B cell (primary cell): ENCODE measurements around the gene PARD6A. TPM values are rescaled to one million over a fixed set of nuclear protein-coding genes. Genes with fewer than 3 reads are reported as not detected.

Experiments used
- ATAC-seq: fragments of 200-7000 bp; cut with Tn5 transposase; one replicate; pipeline ENCODE4 v1.10.0; 2021; ENCODE audit warnings: low read depth, mild to moderate bottlenecking, moderate number of reproducible peaks, moderate library complexity
- CTCF ChIA-PET: fragments of 350-600 bp; sonication (Branson Sonifier 250); formaldehyde crosslinking; loops from one replicate; lab custom pipeline; 2021; ENCODE audit warnings: antibody characterized with exemption, inconsistent platforms; lab: Charles Lee
- POLR2A ChIA-PET: fragments of 350-600 bp; sonication (Branson Sonifier 250); formaldehyde crosslinking; loops from one replicate; lab custom pipeline; 2021; ENCODE audit warnings: antibody characterized with exemption; lab: Charles Lee
- DNase-seq: peaks from one replicate; pipeline ENCODE4 v3.0.0; 2013
- H2AFZ ChIP-seq: 2 replicates; pipeline ENCODE4 v1.6.1; 2012; ENCODE audit warnings: mild to moderate bottlenecking, low read depth, low read length; ENCODE audit not compliant: insufficient read depth, poor library complexity, severe bottlenecking
- H3K27ac ChIP-seq, 2 donors: 1 replicate in 1 of 2; 2 replicates in 1 of 2; pipeline ENCODE4 v1.5.1; 2012 to 2013; ENCODE audit warnings: low read length in 2 of 2, mild to moderate bottlenecking in 2 of 2, moderate library complexity in 1 of 2
- H3K27me3 ChIP-seq, 4 experiments: fragments of 200-600 bp in 1 of 4; sonication (generic) in 1 of 4; replicated peaks in 1 of 4; 1 replicate in 2 of 4; 2 replicates in 2 of 4; pipeline versions ENCODE4 v1.6.1 to v1.7.0; 2013 to 2016; ENCODE audit warnings: low read length in 3 of 4, mild to moderate bottlenecking in 2 of 4, mixed read lengths in 1 of 4, moderate library complexity in 1 of 4; ENCODE audit not compliant: insufficient read depth in 4 of 4, control insufficient read depth in 3 of 4; ENCODE audit errors: control extremely low read depth in 1 of 4
- H3K36me3 ChIP-seq, 2 experiments: replicated peaks in 1 of 2; 1 replicate in 1 of 2; 2 replicates in 1 of 2; pipeline versions ENCODE4 v1.6.1 to v1.7.1; 2013; ENCODE audit warnings: low read length in 1 of 2; ENCODE audit not compliant: insufficient read depth in 2 of 2, control insufficient read depth in 1 of 2; ENCODE audit errors: control extremely low read depth in 1 of 2, extremely low read depth in 1 of 2
- H3K4me1 ChIP-seq, 2 donors: fragments of 200-600 bp in 1 of 2; sonication (generic) in 1 of 2; 1 replicate in 1 of 2; 2 replicates in 1 of 2; pipeline versions ENCODE4 v1.5.1 to v1.6.1; 2013 to 2017; ENCODE audit warnings: low read length in 2 of 2; ENCODE audit not compliant: control insufficient read depth in 2 of 2, insufficient read depth in 2 of 2
- H3K4me2 ChIP-seq: replicated peaks from 2 replicates; pipeline ENCODE3; 2012; ENCODE audit warnings: mild to moderate bottlenecking, low read depth, low read length; ENCODE audit not compliant: poor library complexity, severe bottlenecking
- H3K4me3 ChIP-seq, 5 experiments: fragments of 200-600 bp in 1 of 5; sonication (generic) in 1 of 5; 1 replicate in 3 of 5; 2 replicates in 2 of 5; pipeline versions ENCODE4 v1.5.1 to v1.7.0; 2011 to 2016; ENCODE audit warnings: low read length in 4 of 5, mild to moderate bottlenecking in 4 of 5, low read depth in 2 of 5, control low read depth in 1 of 5, moderate library complexity in 1 of 5; ENCODE audit not compliant: insufficient read depth in 1 of 5; ENCODE audit errors: control extremely low read depth in 1 of 5, extremely low read depth in 1 of 5
- H3K79me2 ChIP-seq: fragments of 200-600 bp; sonication (generic); one replicate; pipeline ENCODE4 v1.6.0; 2016; ENCODE audit warnings: low read length; ENCODE audit not compliant: control insufficient read depth, insufficient read depth
- H3K9ac ChIP-seq: fragments of 200-600 bp; sonication (generic); 2 replicates; pipeline ENCODE4 v1.6.1; 2017; ENCODE audit warnings: mild to moderate bottlenecking, low read length, moderate library complexity
- H3K9me3 ChIP-seq, 3 donors: one replicate each; pipeline versions ENCODE4 v1.6.1 to v1.7.1; 2013; ENCODE audit warnings: low read length in 2 of 3; ENCODE audit not compliant: control insufficient read depth in 2 of 3, insufficient read depth in 1 of 3; ENCODE audit errors: control extremely low read depth in 1 of 3
- H4K20me1 ChIP-seq: 2 replicates; pipeline ENCODE4 v1.6.0; 2012; ENCODE audit warnings: mild to moderate bottlenecking, low read length; ENCODE audit not compliant: insufficient read depth, control insufficient read depth, poor library complexity, severe bottlenecking
- H3K27ac Mint-ChIP-seq: one replicate; pipeline ENCODE4 v1.8.0; 2021; ENCODE audit warnings: mixed read lengths
- H3K27me3 Mint-ChIP-seq: one replicate; pipeline ENCODE4 v1.8.0; 2021; ENCODE audit warnings: mixed read lengths
- H3K4me1 Mint-ChIP-seq: one replicate; pipeline ENCODE4 v1.8.0; 2021; ENCODE audit warnings: mixed read lengths
- H3K4me3 Mint-ChIP-seq: one replicate; pipeline ENCODE4 v1.8.0; 2021; ENCODE audit warnings: mixed read lengths
- H3K9me3 Mint-ChIP-seq: one replicate; pipeline ENCODE4 v1.8.0; 2022; ENCODE audit warnings: mixed read lengths; ENCODE audit not compliant: insufficient read depth
- EZH2 ChIP-seq: IDR thresholded peaks from 2 replicates; pipeline ENCODE4 v1.6.1; 2012; ENCODE audit warnings: borderline replicate concordance, low read depth, mild to moderate bottlenecking, moderate library complexity, low read length; ENCODE audit not compliant: insufficient read depth, poor library complexity, severe bottlenecking
- WGBS: methylation state at CpG from one replicate; pipeline ENCODE4 v1.1.5; 2013; ENCODE audit warnings: missing lambda C conversion rate; ENCODE audit not compliant: insufficient coverage; 5-methylcytosine and 5-hydroxymethylcytosine counted together
- intact Hi-C: fragments of 100-400 bp; cut with micrococcal nuclease; formaldehyde crosslinking; loops from one replicate; pipeline ENCODE4 v1.10.0; 2022
- polyA plus RNA-seq: library from polyadenylated mRNA; depleted of rRNA; stranded (reverse); fragments of >200 nt; gene quantifications from 2 replicates; pipeline ENCODE4 v1.2.3, GENCODE V29; 2012
- total RNA-seq, 2 donors: library from RNA; stranded (reverse); fragments of 120-200 nt in 1 of 2; gene quantifications; 1 replicate in 1 of 2; 2 replicates in 1 of 2; pipeline versions ENCODE4 v1.2.3 to v1.2.4, GENCODE V29; 2013 to 2022
- TF ChIP-seq, protein P1 (sequence below): fragments of 200-600 bp; IDR thresholded peaks from one replicate; pipeline ENCODE4 v1.8.0; 2022; ENCODE audit warnings: antibody characterized with exemption, mild to moderate bottlenecking

PARD6A gene
- total and polyA plus RNA-seq, 2 donors (not counting 1 experiment from before 2014, with no cell fraction given): 14.8 to 15.9 TPM

DNA sequence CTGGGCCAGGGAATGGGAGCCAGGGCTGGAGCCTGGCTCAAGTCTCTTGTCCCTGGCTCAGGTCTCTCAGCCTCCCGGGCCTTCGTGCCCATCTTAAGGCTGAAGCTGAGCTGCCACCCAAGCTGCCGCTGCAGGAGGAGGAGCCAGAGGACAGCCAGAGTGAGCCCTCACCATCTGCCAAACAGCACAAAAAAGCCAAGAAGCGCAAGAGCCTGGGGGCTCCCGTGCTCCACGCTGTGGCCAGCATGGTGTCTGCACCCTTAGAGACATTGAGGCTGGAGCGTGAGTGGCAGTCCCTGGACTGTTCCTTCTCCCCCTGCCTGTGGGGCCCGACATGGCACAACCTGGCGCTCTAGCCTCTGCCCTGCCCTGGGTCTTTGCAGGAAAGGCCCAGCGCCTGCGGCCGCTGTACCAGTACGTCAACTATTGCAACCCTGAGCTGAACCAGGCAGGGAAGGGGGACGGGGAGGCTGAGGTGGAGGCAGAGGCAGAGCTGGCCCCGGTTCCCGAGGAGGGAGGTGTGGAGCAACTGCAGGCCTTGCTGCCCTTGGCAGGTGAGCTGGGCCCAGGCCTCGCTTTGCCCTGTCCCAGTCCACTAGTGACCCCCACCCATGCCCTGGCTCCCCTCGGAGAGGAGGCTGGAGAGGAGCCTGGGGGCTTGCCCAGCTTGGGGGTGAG, 7.2 kb downstream of the PARD6A start:
- peak overlapping the region; percentile 87 for H3K9ac ChIP-seq
- H3K79me2 ChIP-seq: peaks cover 9% of the 10 kb centered on the region
- no peak for TF ChIP-seq EZH2
- TF ChIP-seq, protein P1, sequence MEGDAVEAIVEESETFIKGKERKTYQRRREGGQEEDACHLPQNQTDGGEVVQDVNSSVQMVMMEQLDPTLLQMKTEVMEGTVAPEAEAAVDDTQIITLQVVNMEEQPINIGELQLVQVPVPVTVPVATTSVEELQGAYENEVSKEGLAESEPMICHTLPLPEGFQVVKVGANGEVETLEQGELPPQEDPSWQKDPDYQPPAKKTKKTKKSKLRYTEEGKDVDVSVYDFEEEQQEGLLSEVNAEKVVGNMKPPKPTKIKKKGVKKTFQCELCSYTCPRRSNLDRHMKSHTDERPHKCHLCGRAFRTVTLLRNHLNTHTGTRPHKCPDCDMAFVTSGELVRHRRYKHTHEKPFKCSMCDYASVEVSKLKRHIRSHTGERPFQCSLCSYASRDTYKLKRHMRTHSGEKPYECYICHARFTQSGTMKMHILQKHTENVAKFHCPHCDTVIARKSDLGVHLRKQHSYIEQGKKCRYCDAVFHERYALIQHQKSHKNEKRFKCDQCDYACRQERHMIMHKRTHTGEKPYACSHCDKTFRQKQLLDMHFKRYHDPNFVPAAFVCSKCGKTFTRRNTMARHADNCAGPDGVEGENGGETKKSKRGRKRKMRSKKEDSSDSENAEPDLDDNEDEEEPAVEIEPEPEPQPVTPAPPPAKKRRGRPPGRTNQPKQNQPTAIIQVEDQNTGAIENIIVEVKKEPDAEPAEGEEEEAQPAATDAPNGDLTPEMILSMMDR: peak; percentile 75
- ChIA-PET POLR2A (interaction anchor here (0.6 to 2.7 kb wide), 10 partner anchors 19 to 269 kb away, joined by 3 to 16 read pairs (median 4); partner anchors contain the start of genes ATP6V0D1, CTCF, PSMB10 and RANBP10), CTCF (interaction anchor here (0.6 to 11.7 kb wide), 29 partner anchors 11 to 373 kb away, joined by 3 to 136 read pairs (median 4); partner anchors contain the start of genes ATP6V0D1, CARMIL2, CTCF and GFOD2)
- peak overlapping the region; percentile 77 to 86 for H3K27ac ChIP-seq
- Mint-ChIP-seq H3K4me1 (peaks cover 49% of the 10 kb centered on the region), H3K9me3 (no peaks in the 10 kb centered on the region), H3K4me3 (peak overlapping the region; percentile 91), H3K27me3 (no peaks in the 10 kb centered on the region), H3K27ac (peak overlapping the region; percentile 84)
- H2AFZ ChIP-seq: peak overlapping the region; percentile 100
- no peaks in the 10 kb centered on the region for H4K20me1 ChIP-seq
- H3K36me3 ChIP-seq: peaks cover 0 to 3% of the 10 kb centered on the region in 2 experiments
- intact Hi-C loops: loop anchor here (1.0 to 10.0 kb wide), 7 partner anchors 8 to 1467 kb away; partner anchors contain the start of genes ACD, CHTF8, CTCF and FHOD1
- 21% methylated on average over 16 of the region's 18 CpGs for WGBS
- H3K4me3 ChIP-seq: peak overlapping the region in 4 of 5 experiments; percentile 67 to 91 (median 80)
- H3K4me2 ChIP-seq: peak overlapping the region; percentile 99
- H3K4me1 ChIP-seq: peaks cover 36 to 49% of the 10 kb centered on the region in 2 donors
- DNase-seq (peak; percentile 89), ATAC-seq (peak; percentile 81)
- no peaks in the 10 kb centered on the region for H3K9me3 ChIP-seq
- H3K27me3 ChIP-seq: no peaks in the 10 kb centered on the region
